GM10266 (cell line): ENCODE measurements around the gene RANBP17.

Experiments
- DNase-seq: peaks from one replicate; pipeline ENCODE4 v3.0.0; 2012; ENCODE audit errors: extremely low spot score
- CTCF ChIP-seq: IDR thresholded peaks from 2 replicates; pipeline ENCODE4 v1.5.1; 2012; ENCODE audit warnings: mild to moderate bottlenecking, low read depth; ENCODE audit not compliant: control insufficient read depth, insufficient read depth; ENCODE audit errors: missing control alignments

The RANBP17 gene

GRCh38 chr5:171315925-171316257 lies 454.1 kb downstream of the RANBP17 start:
- TF ChIP-seq CTCF = no peak

GRCh38 chr5:171316258-171317121 lies 454.7 kb downstream of the RANBP17 start:
- no peak for DNase-seq

More at GRCh38 chr5:171315925-171316257, 454.1 kb downstream of the RANBP17 start:
- DNase-seq = no peak

GRCh38 chr5:171317230-171317629 lies 455.4 kb downstream of the RANBP17 start:
- no peak for TF ChIP-seq CTCF
- DNase-seq = no peak

More at GRCh38 chr5:171316258-171317121, 454.7 kb downstream of the RANBP17 start:
- no peak for TF ChIP-seq CTCF

GRCh38 chr5:171318026-171318425 lies 456.2 kb downstream of the RANBP17 start:
- DNase-seq = no peak
- TF ChIP-seq CTCF = no peak

GRCh38 chr5:171321447-171321846 lies 459.6 kb downstream of the RANBP17 start:
- no peak for TF ChIP-seq CTCF
- peak; percentile 3 for DNase-seq

- no peak for DNase-seq
- TF ChIP-seq CTCF = no peak
Observed at GRCh38 chr5:171322527-171322926, 460.7 kb downstream of the RANBP17 start.

GRCh38 chr5:171323007-171323406 lies 461.2 kb downstream of the RANBP17 start:
- no peak for TF ChIP-seq CTCF
- DNase-seq = no peak
